HG03521 (cell line): Measurements from ENCODE around the gene LIPT2.

Experiments
- ATAC-seq: cut with Tn5 transposase; IDR thresholded peaks from one replicate; pipeline ENCODE4 v1.9.1; 2021; ENCODE audit warnings: mild to moderate bottlenecking, moderate library complexity; ENCODE audit not compliant: unreplicated experiment

LIPT2 gene

DNA sequence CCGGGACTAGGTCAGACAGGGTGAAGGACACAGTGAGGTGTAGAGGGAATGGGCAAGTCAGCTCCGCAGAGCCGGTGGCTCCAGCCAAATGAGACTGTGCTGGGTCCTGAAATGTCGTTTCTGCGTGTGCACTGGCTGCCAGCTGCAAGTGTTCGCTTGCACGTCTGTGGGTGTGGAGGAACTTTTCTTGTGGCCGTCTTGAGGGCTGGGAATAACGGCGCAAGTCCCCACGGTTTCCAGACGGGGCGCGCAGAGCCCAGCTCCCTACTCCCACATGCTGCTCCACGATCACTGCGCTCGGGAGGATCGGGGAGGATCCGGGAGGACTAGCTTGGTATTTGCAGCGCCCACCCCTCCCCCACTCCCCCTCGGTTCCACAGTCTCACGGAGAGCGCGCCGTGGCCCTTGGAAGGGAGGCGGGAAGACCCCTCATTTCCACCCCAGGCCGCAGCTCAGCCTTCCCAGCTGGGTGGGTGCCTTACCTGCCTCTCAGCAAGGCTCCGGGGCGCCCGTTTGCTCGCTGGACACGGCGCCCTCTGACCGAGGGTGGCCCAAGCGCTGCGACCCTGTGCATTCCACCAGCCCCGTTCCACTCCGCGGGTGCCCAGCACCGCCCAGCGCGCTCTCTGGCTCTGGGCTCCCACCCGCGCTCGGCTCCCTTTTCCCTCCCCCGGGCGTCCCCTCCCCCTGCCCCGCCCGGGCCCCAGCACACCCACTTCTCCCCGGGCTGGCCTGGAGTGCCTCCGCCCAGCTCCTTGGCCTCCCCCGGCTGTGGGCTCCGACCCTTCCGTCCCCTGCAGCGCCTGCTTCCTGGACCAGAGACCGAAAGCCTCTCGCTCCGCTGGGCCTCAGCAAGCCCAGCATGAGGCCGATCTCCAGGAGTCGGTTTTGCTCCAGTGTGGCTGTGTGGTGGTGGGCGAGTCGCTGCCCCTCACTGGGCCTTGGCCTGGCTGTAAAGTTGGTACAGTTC, 26.3 kb downstream of the LIPT2 start, which contains the start of gene KCNE3:
Gene KCNE3, minus strand, starts transcription at position 634 of the 970 bp plus-strand sequence. CDS start 9,986 bp downstream, outside the sequence.
- ATAC-seq: no peak

- ATAC-seq: no peak
These were observed 28.2 kb downstream of the LIPT2 start for GRCh38 chr11:74465291-74465708.

GRCh38 chr11:74464746-74465145, 28.8 kb downstream of the LIPT2 start:
- no peak for ATAC-seq

DNA sequence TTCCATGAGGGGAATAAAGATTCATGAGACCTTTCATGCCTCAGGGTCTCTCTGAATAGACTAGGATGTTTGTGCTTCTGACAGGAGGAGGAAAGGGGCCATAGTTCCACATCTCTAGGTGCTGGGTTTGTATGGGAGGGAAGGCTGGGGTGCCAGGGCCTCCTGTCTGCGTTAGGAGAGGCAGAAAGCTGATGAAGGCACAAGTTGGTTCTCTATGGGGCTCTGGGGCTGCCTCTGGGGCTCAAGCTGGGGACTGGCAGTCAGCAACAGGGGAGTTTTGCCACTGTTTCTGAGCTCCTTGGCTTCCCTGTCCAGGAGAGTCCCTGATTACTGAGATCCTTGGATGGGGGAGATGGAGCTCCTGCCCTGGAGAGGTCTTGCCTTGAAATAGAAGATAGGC, 30.3 kb downstream of the LIPT2 start:
- no peak for ATAC-seq

GRCh38 chr11:74462631-74463030, 30.9 kb downstream of the LIPT2 start:
- ATAC-seq: no peak

- ATAC-seq: no peak
These were observed 31.5 kb downstream of the LIPT2 start for GRCh38 chr11:74462009-74462408.

DNA sequence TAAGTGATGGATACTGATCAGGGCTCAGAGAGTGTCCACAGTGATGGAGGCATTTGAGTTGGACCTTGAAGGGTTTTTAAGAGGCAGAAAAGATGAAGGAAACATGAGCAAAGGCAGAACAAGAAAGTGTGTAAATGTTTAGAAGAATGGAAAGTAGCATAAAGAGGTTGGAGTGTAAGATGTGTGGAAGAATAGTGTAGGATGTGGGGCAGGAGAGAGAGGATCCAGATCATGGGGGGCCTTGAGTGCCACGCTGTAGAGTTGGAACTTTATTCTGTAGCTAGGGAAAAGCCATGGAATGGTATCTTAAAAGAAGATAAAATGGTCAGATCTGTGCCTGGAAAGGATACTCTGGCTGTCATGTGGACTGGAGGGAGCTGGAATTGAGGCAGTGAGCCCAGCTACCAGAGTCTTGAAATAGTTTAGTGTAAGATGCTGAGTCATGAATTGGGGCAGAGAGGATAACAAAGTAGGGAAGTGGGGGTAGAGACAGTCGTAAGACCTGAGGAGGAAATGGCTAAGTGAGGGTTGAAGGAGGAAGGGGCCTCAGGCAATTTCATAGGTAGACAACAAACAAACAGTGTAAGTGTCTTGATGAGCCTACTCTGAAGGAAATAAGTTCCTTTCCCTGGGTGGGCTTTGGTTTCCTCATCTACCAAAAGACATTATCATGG, 32.9 kb downstream of the LIPT2 start:
- no peak for ATAC-seq

DNA sequence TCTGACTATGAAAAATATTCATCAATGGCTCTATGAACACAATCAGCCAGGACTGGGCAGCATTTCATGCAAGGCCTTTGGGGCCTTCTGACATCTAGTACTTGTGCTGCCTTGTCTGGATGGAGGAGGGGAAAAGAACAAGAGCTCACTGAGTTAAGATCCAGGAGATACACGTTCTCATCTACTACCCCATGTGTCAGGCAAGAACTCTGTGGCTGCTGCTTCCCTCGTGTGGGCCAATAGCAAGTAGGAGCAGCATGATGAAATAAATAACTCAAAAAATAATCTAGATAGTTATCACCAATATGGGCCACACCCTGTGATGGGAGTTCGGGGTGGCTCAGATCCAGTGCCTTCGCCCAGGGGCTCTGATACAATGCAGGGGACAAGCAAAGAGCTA, 33.5 kb downstream of the LIPT2 start:
- no peak for ATAC-seq

DNA sequence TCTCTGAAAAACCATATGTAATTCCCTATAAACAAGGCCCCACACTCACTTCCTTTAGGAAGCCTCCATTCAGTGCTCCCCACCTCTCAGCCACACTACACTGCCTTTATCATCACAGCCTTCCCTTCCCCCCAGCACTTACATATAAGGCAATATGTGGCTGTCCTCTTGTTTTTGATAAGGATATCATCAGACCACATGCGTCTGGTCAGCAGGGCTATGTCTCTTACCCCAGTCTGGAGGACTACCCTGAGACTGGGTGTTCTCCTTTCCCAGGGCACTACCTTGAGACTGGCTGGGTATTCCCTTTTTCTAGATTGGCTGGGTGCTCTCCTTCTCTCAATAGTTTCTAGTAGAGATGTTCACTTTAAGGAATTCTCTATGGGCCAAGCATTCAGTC, 33.9 kb downstream of the LIPT2 start:
- ATAC-seq: no peak

- ATAC-seq: no peak
These were observed 36.2 kb downstream of the LIPT2 start for GRCh38 chr11:74457356-74457755.

DNA sequence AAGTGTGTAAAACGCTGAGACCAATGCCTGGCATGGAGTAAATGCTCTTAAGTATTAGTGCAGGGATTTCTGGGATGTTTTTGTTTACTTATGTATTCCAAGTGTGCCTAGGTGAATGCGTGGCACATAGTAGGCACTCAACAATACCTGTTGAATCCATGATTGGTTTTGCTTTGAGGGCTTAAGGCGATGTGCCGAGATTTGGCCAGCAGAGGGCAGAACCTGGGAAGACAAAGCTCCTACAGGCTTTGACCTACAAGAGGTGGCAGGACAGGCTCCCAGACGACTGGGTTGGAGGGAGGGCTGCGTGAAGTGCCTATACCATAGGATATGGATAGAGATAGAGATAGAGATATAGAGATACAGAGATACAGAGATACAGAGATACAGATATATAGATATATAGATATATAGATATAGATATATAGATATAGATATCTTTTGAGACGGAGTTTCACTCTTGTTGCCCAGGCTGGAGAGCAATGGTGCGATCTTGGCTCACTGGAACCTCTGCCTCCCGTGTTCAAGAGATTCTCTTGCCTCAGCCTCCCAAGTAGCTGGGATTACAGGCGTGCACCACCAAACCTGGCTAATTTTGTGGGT, 40.0 kb downstream of the LIPT2 start:
- ATAC-seq: no peak

DNA sequence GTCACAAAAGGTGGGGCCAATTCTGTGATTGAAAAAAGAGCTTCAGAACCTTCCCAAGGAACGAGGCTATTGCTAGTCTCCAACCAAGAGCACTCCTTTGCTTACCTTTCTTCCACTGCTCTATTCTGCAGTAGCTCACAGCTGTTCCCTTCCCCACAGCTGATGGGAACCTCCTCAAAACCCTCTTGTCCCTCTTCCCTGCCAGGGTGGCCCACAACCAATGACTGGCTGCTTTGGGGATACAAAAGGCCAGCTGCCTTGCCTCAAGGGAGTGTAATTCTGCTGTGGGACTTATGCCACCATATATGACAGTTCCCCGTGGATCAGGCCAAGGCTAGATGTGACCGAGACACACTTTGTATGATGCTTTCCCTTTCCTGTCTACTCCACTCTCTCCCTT, 41.2 kb downstream of the LIPT2 start:
- no peak for ATAC-seq

DNA sequence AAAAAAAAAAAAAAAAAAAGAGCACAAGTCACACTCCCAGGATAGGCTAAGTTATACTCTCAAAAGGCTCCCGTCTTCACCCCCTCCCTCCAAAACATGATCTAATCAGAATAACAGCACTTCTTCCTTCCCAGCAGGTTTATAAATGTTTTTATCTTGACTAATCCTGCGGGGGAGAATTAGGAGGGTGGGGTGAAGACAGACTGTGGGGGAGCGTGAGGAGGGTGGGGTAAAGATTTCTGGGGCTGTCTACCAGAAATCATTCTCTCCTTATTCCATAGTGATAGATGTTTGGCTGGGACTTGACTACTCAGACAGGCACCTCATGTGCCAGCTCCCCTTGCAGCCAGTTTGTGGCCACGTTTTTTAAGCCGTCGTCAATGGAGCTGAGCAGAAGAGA, 43.2 kb downstream of the LIPT2 start:
- ATAC-seq: no peak

- peak; percentile 51 for ATAC-seq
These were observed 44.1 kb downstream of the LIPT2 start for GRCh38 chr11:74449369-74449931.

DNA sequence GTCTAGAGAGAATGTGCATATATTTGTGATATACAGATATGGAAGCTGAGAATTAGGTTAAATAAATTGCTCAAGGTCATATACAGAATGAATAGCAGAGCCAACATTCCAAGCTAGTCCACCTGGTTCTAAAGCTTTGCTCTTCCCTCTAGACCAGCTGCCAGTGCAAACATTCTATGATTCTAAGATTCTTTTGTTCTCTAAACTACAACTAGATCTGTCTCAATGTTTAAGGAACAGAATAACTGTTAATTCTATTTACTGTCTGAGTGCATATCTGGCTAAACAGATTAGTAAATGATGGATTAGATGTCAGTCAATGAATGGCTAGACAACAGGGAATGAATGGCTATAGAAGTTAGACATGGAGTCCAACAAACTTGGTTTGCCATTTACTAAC, 45.8 kb downstream of the LIPT2 start:
- no peak for ATAC-seq

GRCh38 chr11:74446532-74446938, 47.0 kb downstream of the LIPT2 start:
- ATAC-seq: no peak

DNA sequence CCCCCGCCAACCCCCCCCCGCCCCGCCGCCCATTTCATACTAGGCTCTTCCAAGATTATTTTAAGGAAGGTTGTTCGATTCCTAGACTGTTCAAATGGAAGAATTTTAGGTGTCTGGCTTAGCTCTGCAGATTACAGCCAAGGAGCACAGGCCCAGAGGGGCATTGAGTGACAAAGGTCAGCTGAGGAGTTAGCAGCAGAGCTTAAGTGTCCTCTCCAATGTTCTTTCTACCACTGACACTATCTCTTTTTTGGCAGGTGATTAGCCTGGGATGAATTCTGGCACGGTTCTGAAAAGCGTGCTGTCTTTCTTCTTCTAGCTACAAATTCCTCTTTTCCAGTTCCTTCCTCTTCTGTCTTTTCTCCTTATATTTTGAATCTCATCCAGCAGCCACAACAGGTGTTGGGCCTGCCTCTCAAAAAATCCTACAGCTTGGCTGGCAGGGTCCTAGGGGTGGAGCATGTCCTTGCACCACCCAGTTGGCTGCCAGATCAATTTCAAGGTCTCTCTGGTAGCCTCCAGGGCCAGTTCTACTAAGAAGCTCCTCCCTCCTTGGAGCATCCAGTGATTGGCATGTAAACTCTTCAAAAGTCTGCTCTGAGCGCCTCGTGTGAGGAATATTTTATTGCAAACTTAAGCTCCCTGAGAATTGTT, 49.2 kb downstream of the LIPT2 start:
- no peak for ATAC-seq

DNA sequence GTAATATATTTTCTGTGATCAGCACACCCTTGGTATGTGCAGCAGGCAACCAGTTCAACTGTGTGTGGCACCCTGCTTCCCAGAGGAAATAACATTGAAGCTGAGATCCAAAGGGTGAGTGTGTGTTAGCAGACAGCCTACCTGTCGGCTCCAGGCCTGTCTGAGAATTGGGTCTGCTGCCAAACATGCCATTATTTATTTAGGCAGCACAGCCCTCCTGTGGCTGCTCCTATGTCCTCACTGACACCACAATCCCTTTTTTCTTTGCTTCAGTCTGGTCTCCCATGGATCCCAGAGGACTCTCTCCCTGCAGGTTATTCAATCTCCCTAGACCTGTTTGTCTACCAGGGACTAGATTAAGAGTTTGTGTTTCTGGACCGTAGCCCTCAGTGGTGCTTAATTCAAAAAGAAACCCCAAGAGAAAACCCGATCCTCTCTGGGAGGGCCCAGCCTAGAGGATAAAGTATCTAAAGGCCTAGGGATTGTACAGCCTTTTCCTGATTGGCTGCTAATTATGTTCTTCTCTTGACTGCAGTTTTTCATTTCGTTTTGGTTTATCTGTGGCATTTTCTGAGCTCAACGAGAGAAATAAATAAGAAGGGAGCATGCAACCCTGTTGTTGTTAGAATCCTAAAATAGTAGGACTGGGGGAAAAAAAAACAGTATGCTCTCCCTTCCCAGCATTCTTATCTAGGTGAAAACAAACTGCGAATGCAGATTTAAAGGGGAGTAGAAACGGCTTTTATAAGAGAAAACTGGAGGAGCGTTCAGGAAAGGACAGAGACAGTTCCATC, 50.3 kb downstream of the LIPT2 start:
- no peak for ATAC-seq

- ATAC-seq: no peak
These were observed 50.9 kb downstream of the LIPT2 start for GRCh38 chr11:74442636-74443035.
